PC-3 (cell line): Measurements from ENCODE around the gene LYRM1. TPM values are rescaled to one million over a fixed set of nuclear protein-coding genes. Genes with fewer than 3 reads are reported as not detected.
A peak's percentile ranks its signal among the peaks of the same experiment; 100 is the strongest.

ENCODE experiments used
- ATAC-seq: fragments of 200-7000 bp; cut with Tn5 transposase; 2 replicates; pipeline ENCODE4 v1.9.1; 2020; ENCODE audit warnings: mild to moderate bottlenecking, moderate library complexity
- BruUV-seq: library from RNA; stranded (reverse); fragments of 400-500 nt; replicated peaks from 2 replicates; lab custom pipeline; 2021; lab: Mats Ljungman, UMichigan
- CTCF ChIA-PET: fragments of 300-600 bp; sonication (Branson Sonifier 250); formaldehyde crosslinking; loops from one replicate; lab custom pipeline; 2022; ENCODE audit warnings: antibody characterized with exemption; lab: Charles Lee
- POLR2A ChIA-PET: fragments of 300-600 bp; sonication (Branson Sonifier 250); formaldehyde crosslinking; loops from one replicate; lab custom pipeline; 2022; ENCODE audit warnings: antibody characterized with exemption; ENCODE audit not compliant: unreplicated experiment; lab: Charles Lee
- DNase-seq: peaks from one replicate; pipeline ENCODE4 v3.0.0-alpha.2; 2015
- H2AFZ ChIP-seq: fragments of 300-600 bp; sonication (generic); 2 replicates; pipeline ENCODE4 v1.6.0; 2016; ENCODE audit warnings: antibody characterized with exemption, low read length
- H3F3A ChIP-seq: fragments of 300-600 bp; sonication (generic); one replicate; pipeline ENCODE4 v1.6.0; 2017; ENCODE audit warnings: antibody characterized with exemption, low read length, control low read depth, mild to moderate bottlenecking; ENCODE audit not compliant: unreplicated experiment
- H3K27ac ChIP-seq: fragments of 300-600 bp; sonication (generic); 2 replicates; pipeline ENCODE4 v1.5.1; 2016; ENCODE audit warnings: mild to moderate bottlenecking, low read length
- H3K27me3 ChIP-seq: fragments of 300-600 bp; sonication (generic); 2 replicates; pipeline ENCODE4 v1.6.1; 2016; ENCODE audit warnings: low read length, mixed read lengths
- H3K36me3 ChIP-seq: fragments of 300-600 bp; sonication (generic); 2 replicates; pipeline ENCODE4 v1.6.1; 2016; ENCODE audit warnings: low read depth, mixed run types, low read length, mixed read lengths
- H3K4me1 ChIP-seq: fragments of 300-600 bp; sonication (generic); 2 replicates; pipeline ENCODE4 v1.5.1; 2016; ENCODE audit warnings: low read length; ENCODE audit not compliant: insufficient read depth
- H3K4me2 ChIP-seq: fragments of 300-600 bp; sonication (generic); 2 replicates; pipeline ENCODE4 v1.6.0; 2016; ENCODE audit warnings: low read length
- H3K4me3 ChIP-seq: fragments of 300-600 bp; sonication (generic); 2 replicates; pipeline ENCODE4 v1.5.1; 2016; ENCODE audit warnings: mild to moderate bottlenecking, low read length, mixed read lengths
- H3K79me2 ChIP-seq: fragments of 300-600 bp; sonication (generic); 2 replicates; pipeline ENCODE4 v1.6.1; 2017; ENCODE audit warnings: low read length, mixed read lengths
- H3K9ac ChIP-seq: fragments of 300-600 bp; sonication (generic); 2 replicates; pipeline ENCODE4 v1.6.0; 2016; ENCODE audit warnings: mild to moderate bottlenecking, low read length
- H3K9me2 ChIP-seq: fragments of 300-600 bp; sonication (generic); replicated peaks from 2 replicates; pipeline ENCODE4 v1.6.1; 2016; ENCODE audit warnings: mixed run types, low read length, mixed read lengths
- H3K9me3 ChIP-seq: fragments of 300-600 bp; sonication (generic); 2 replicates; pipeline ENCODE4 v1.6.1; 2016; ENCODE audit warnings: low read length, mixed read lengths
- H4K20me1 ChIP-seq: fragments of 300-600 bp; sonication (generic); 2 replicates; pipeline ENCODE4 v1.6.1; 2016; ENCODE audit warnings: low read length, mixed read lengths
- EZH2 ChIP-seq: fragments of 300-600 bp; sonication (generic); IDR thresholded peaks from one replicate; pipeline ENCODE4 v1.6.1; 2017; ENCODE audit warnings: antibody characterized with exemption, mild to moderate bottlenecking, low read length; ENCODE audit not compliant: unreplicated experiment
- EZH2phosphoT487 ChIP-seq: fragments of 300-600 bp; sonication (generic); IDR thresholded peaks from 2 replicates; pipeline ENCODE4 v1.6.1; 2018; ENCODE audit warnings: mild to moderate bottlenecking, antibody characterized with exemption, low read length, borderline replicate concordance
- intact Hi-C: fragments of 100-400 bp; cut with micrococcal nuclease; formaldehyde crosslinking; loops from 2 replicates; pipeline ENCODE4 v1.9.0; 2023
- total RNA-seq: library from RNA; depleted of rRNA; stranded (reverse); fragments of >200 nt; gene quantifications from 2 replicates; pipeline ENCODE4 v1.2.3, GENCODE V29; 2014
- TF ChIP-seq, protein P1 (sequence below): fragments of 300-600 bp; sonication (generic); conservative IDR thresholded peaks from 2 replicates; pipeline ENCODE4 v1.5.1; 2017; ENCODE audit warnings: antibody characterized with exemption, low read depth, mild to moderate bottlenecking, low read length

LYRM1 gene
- total RNA-seq, 1 experiment from 2014 or later = 35.1 TPM

DNA sequence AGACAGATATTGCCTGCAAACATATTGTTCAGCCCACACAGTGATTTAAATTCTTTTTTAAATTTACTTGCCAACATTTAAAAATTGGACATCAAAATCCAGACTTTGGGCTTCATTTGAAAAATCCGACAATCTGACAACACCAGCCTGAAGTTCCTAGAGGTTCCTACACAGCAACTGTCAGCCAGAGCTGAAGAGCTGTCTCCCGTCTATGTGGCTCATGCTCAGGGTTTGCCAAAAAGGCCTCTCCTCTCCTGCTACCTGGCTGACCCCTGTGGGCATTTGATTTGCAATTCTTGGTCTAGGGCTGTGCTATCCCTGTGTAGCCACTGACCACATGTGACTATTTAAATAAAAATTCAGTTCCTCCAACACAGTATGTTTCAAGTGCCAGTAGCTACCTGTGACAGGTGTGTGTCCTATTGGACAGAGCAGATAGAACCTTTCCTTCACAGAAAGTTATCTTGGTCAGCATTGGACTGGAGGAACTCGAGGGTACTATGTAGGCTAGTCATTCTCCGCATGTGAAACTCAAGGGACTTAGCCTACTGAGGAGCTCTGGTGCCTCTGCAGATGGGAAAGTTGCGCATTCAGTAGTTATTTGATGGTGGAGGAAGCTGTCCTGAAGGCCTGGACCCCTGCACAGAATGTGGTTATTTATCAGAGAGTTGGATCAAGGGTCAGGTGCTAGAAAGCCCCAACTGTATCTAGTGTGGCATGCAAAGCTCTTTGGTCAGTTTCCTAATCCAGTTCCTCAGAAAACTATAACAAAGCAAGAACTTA is 2.7 kb downstream of the LYRM1 start:
- H3K4me2 ChIP-seq = peak overlapping the region; percentile 71
- no peak for ATAC-seq
- H4K20me1 ChIP-seq = peaks cover 3% of the 10 kb centered on the region; the same call in 1 of the 2 replicates
- no peaks in the 10 kb centered on the region for H3K9me2 ChIP-seq
- peaks cover 76% of the 10 kb centered on the region for H3K79me2 ChIP-seq
- BruUV-seq = no TSS peak
- ChIA-PET CTCF (no interaction called here), POLR2A (interaction anchor here (0.5 kb wide), 1 partner anchor 178 kb away, joined by 3 read pairs; no protein-coding TSS in a partner anchor)
- H3F3A ChIP-seq = peaks cover 10% of the 10 kb centered on the region
- no peak overlapping the region for H2AFZ ChIP-seq
- no peaks in the 10 kb centered on the region for H3K36me3 ChIP-seq
- no peak for DNase-seq
- H3K9me3 ChIP-seq = no peaks in the 10 kb centered on the region
- no peak overlapping the region for H3K9ac ChIP-seq
- TF ChIP-seq EZH2 = no peak
- no peak for TF ChIP-seq EZH2phosphoT487
- TF ChIP-seq, protein P1, sequence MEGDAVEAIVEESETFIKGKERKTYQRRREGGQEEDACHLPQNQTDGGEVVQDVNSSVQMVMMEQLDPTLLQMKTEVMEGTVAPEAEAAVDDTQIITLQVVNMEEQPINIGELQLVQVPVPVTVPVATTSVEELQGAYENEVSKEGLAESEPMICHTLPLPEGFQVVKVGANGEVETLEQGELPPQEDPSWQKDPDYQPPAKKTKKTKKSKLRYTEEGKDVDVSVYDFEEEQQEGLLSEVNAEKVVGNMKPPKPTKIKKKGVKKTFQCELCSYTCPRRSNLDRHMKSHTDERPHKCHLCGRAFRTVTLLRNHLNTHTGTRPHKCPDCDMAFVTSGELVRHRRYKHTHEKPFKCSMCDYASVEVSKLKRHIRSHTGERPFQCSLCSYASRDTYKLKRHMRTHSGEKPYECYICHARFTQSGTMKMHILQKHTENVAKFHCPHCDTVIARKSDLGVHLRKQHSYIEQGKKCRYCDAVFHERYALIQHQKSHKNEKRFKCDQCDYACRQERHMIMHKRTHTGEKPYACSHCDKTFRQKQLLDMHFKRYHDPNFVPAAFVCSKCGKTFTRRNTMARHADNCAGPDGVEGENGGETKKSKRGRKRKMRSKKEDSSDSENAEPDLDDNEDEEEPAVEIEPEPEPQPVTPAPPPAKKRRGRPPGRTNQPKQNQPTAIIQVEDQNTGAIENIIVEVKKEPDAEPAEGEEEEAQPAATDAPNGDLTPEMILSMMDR = no peak
- peak overlapping the region; percentile 82 for H3K27ac ChIP-seq
- peaks cover 78% of the 10 kb centered on the region for H3K4me1 ChIP-seq
- no peak overlapping the region for H3K4me3 ChIP-seq
- intact Hi-C loops = no loop called here
- H3K27me3 ChIP-seq = no peaks in the 10 kb centered on the region

GRCh38 chr16:20903899-20904506 is 3.4 kb downstream of the LYRM1 start:
- peak overlapping the region; percentile 71 for H3K4me2 ChIP-seq
- H3K4me1 ChIP-seq = peaks cover 77% of the 10 kb centered on the region
- H3K79me2 ChIP-seq = peaks cover 74% of the 10 kb centered on the region
- no TSS peak for BruUV-seq
- H3F3A ChIP-seq = peaks cover 10% of the 10 kb centered on the region
- no peaks in the 10 kb centered on the region for H4K20me1 ChIP-seq
- peak overlapping the region; percentile 15; the same call in 1 of the 2 replicates for H3K4me3 ChIP-seq
- no peak overlapping the region for H2AFZ ChIP-seq
- H3K27ac ChIP-seq = peak overlapping the region; percentile 82
- DNase-seq = no peak
- intact Hi-C loops = no loop called here
- POLR2A ChIA-PET = interaction anchor here (0.6 kb wide), 1 partner anchor 105 kb away, joined by 4 read pairs; no protein-coding TSS in a partner anchor
- H3K9me3 ChIP-seq = no peaks in the 10 kb centered on the region
- no peaks in the 10 kb centered on the region for H3K9me2 ChIP-seq
- CTCF ChIA-PET = no interaction called here
- no peak for ATAC-seq
- TF ChIP-seq EZH2 = no peak
- no peak for TF ChIP-seq EZH2phosphoT487
- TF ChIP-seq, protein P1 = no peak
- no peaks in the 10 kb centered on the region for H3K36me3 ChIP-seq
- peak overlapping the region; percentile 33; the same call in 1 of the 2 replicates for H3K9ac ChIP-seq
- H3K27me3 ChIP-seq = no peaks in the 10 kb centered on the region
